Amygdala (tissue), 56 donors: ENCODE results near the gene CCDC178.
"Not testable (repeated sequence)": the region's sequence is repeated elsewhere in the genome, so short reads cannot be mapped to it uniquely, and the experiment has no call there.

Experiments
- DNase-seq, 56 donors: peaks; one replicate each; lab custom pipeline; 2025; lab: John Stamatoyannopoulos, UW

Gene CCDC178

DNA sequence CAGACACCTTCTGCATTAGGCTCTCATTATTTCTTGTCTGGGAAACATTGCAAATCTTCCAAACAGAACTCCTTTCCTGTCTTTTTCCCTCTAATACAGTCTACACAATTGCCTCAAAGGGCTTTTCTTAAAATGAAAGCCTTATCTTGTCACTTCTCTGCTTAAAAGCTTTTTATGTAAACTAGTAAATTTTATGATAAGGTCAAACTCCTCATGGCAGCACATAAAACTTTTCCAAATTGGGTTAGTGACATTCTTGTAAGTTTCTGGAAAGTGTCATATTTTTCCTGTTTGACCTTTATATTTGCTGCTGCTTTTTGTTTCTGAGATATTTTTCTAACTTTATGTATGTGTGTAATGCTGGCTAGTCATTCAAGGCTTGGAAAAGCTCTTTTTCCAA is 406.3 kb downstream of the CCDC178 start:
- no peak for DNase-seq

DNA sequence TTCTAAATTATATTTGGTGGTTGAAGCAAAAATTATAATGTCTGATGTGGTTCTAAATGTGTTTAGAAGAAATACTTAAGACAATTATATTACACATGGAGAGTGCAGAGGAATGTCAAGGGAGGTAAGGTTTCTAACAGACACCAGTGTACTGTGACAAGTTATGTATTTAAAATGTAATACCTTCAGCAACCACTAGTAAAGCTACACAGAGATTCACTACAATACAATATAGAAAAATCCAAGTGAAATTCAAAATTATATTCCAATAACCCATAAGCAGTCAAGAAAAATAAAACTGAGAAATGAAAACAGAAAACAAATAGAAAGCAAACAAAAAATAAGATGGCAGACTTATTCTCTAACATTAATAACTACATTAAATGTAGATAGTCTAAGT is 418.2 kb downstream of the CCDC178 start:
- no peak for DNase-seq

DNA sequence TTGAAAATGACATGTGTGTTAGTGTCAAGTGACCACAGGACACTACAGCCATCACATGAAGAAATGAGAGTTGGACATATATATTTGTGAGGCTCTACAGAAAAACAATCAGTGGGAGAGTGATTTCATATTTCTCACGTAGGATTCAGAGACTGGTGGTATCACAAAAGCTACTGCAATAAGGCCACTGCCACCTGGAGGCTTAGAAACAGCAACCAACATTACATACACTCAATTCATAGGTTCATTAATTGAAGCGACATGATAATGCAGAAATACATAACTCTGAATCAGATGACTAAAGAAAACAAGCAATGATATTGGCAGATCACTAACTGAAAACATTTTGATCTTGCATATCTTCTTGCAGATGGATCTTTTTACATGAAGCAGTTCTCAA is 419.6 kb downstream of the CCDC178 start:
- DNase-seq: no peak

- no peak for DNase-seq
Observed at GRCh38 chr18:33014060-33014796, 426.3 kb downstream of the CCDC178 start.

- DNase-seq: no peak
Observed at GRCh38 chr18:33010149-33010548, 430.4 kb downstream of the CCDC178 start.

DNA sequence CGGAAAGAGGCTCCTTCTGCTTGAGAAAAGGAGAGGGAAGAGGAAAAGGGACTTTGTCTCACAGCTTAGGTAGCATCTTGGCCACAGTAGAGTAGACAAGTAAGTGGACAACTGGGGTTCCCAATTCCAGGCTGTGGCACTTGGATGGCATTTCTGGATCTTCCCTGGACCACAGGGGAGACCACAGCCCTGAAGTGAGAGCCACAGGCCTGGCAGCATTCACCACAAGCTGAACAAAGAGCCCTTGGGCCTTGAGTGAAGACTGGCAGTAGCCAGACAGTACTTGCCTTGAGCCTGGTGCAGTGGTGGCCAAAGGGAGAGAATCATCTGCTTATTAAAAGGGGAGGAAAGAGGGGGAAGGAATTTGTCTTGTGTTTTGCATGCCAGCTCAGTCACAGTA is 441.6 kb downstream of the CCDC178 start:
- no peak for DNase-seq

- DNase-seq: no peak
Observed at GRCh38 chr18:32998285-32998684, 442.2 kb downstream of the CCDC178 start.

GRCh38 chr18:32983721-32984120 is 456.8 kb downstream of the CCDC178 start:
- DNase-seq: no peak

- DNase-seq: no peak
Observed at GRCh38 chr18:32980896-32981295, 459.6 kb downstream of the CCDC178 start.

- DNase-seq: no peak
Observed at GRCh38 chr18:32975501-32975900, 465.0 kb downstream of the CCDC178 start.

GRCh38 chr18:32975163-32975436 is 465.4 kb downstream of the CCDC178 start:
- no peak for DNase-seq

- DNase-seq: no peak
Observed at GRCh38 chr18:32974421-32975162, 465.9 kb downstream of the CCDC178 start.

DNA sequence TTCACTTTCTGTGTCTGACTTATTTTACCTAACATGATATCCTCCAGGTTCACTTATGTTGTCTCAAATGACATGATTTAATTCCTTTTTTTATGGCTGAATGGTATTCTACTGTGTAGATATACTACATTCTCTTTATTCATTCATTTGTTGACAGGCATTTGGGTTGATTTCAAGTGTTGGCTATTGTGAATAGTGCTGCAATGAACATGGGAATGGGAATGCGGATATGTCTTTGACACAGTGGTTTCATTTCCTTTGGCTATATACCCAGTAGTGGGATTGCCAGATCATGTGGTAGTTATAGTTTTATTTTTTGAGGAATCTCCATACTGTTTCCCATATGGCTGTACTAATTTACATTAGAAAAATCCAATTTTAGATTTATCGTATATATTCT is 472.3 kb downstream of the CCDC178 start:
- no peak for DNase-seq

GRCh38 chr18:32966141-32966540 is 474.4 kb downstream of the CCDC178 start:
- no peak for DNase-seq

DNA sequence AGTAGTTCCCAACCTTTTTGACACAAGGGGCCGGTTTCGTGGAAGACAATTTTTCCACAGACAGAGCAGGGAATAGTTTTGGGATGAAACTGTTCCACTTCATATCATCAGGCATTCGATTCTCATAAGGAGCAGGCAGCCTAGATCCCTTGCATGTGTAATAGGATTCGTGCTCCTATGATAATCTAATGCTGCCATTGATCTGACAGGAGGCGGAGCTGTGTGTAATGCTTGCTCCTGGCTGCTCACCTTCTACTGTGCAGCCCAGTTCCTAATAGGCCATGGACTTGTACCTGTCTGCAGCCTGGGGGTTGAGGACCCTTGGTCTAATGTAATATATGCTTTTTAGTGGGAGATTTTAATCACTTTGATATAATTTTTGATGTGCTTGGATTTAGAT is 479.0 kb downstream of the CCDC178 start:
- no peak for DNase-seq

DNA sequence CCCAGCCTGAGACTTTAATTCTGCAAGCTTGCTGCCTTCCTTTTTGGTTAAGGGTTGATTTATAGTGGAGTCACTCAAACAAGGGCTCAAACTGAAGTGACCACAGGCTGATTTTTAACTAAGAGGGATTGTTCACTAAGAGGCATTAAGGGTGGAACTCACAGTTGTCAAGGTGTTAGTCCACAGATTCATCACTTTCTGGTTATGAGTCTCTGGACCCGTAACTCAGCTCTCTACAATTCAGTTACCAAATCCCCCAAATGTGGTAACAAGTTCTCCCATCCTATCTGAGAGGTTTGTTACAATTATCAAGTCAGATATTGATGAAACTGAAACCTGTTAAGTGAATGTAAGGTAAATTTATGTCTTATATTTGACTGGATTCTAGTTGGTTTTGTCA is 481.8 kb downstream of the CCDC178 start:
- no peak for DNase-seq

- DNase-seq: peak in 1 of 56 donors; percentile 4
Observed at GRCh38 chr18:32956591-32957315, 483.8 kb downstream of the CCDC178 start.

DNA sequence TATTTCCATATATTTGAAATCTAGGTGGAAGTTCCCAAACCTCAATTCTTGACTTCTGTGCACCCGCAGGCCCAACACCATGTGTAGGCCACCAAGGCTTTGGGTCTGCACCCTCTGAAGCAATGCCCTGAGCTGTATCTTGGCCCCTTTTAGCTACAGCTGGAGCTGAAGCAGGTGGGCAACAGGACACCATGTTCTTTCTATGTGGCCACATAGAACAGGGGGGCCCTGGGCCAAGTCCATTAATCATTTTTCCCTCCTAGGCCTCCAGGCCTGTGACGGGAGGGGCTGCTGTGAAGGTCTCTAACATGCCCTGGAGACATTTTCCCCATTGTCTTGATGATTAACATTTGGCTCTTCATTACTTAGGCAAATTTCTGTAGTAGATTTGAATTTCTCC is 488.2 kb downstream of the CCDC178 start:
- not testable (repeated sequence) for DNase-seq

DNA sequence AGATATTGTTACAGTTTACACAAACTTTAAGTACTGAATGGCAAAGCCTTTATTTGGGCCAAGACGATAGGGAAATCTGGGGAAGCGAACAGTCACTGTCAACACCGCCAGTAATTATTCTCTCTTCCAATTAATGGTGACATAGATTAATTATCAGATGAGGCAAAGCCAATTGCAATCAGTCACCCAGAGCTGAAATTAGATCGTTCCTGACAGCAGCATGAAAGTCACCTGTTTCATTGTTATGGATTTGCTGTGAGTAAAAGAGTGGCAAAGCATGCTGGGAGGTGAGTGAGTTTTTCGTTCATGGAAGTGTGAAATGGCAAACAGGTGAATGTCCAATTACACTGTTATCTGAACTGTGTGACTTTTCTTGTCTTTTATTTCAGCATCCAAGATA is 502.9 kb downstream of the CCDC178 start:
- no peak for DNase-seq

DNA sequence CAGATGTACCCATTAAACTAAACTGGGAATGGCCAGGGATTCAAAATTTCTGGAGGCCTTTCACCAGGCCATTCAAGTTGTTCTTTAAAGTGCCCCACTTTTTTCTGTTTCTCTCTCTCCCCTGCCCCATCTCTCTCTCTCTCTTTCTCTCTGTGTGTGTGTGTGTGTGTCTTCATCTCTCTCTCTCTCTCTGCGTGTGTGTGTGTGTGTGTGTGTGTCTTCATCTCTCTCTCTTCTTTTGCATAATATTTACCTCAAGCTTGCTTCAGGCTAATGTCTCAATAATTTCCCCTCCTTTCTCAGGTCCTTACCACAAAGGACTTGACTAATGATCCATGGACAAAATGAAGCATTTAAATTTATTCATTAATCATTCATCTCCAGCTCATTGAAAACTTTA is 503.5 kb downstream of the CCDC178 start:
- DNase-seq: no peak

- DNase-seq: no peak
Observed at GRCh38 chr18:32934201-32934600, 506.3 kb downstream of the CCDC178 start.
